NCI-H524 (cell line): ENCODE results near the gene GAS2L1.

ENCODE experiments used
- DNase-seq, 2 experiments: peaks; one replicate each; lab custom pipeline; 2025; lab: John Stamatoyannopoulos, UW

The GAS2L1 gene

GRCh38 chr22:29309332-29310064 is 3.0 kb downstream of the GAS2L1 start:
- no peak for DNase-seq

GRCh38 chr22:29310065-29310862 is 3.8 kb downstream of the GAS2L1 start:
- no peak for DNase-seq

GRCh38 chr22:29310863-29311339 is 4.5 kb downstream of the GAS2L1 start:
- DNase-seq = peak; percentile 26 to 67

GRCh38 chr22:29311464-29312217 is 5.2 kb downstream of the GAS2L1 start:
- DNase-seq = peak in 1 of 2 experiments; percentile 40

GRCh38 chr22:29312218-29313125 is 6.0 kb downstream of the GAS2L1 start:
- DNase-seq = no peak

- DNase-seq = peak; percentile 29 to 67
These were observed 6.7 kb downstream of the GAS2L1 start for GRCh38 chr22:29313126-29313575.

- DNase-seq = peak in 1 of 2 experiments; percentile 46
These were observed 7.4 kb downstream of the GAS2L1 start for GRCh38 chr22:29313576-29314466.

- DNase-seq = peak in 1 of 2 experiments; percentile 34
These were observed 8.3 kb downstream of the GAS2L1 start for GRCh38 chr22:29314537-29315285.

- DNase-seq = peak in 1 of 2 experiments; percentile 26
These were observed 9.1 kb downstream of the GAS2L1 start, which contains the start of gene RASL10A for GRCh38 chr22:29315286-29316140. TSS of gene RASL10A (minus strand) at chr22:29315697. CDS start at chr22:29315246, 451 bp downstream.

GRCh38 chr22:29316141-29316828 is 9.8 kb downstream of the GAS2L1 start:
- DNase-seq = no peak

GRCh38 chr22:29317827-29318454 is 11.5 kb downstream of the GAS2L1 start:
- no peak for DNase-seq

- no peak for DNase-seq
These were observed 12.6 kb downstream of the GAS2L1 start for GRCh38 chr22:29319072-29319471.

GRCh38 chr22:29320546-29320945 is 14.1 kb downstream of the GAS2L1 start:
- DNase-seq = peak in 1 of 2 experiments; percentile 27

GRCh38 chr22:29323641-29324040 is 17.2 kb downstream of the GAS2L1 start:
- no peak for DNase-seq

- no peak for DNase-seq
These were observed 18.9 kb downstream of the GAS2L1 start for GRCh38 chr22:29325356-29325755.

GRCh38 chr22:29325785-29326315 is 19.4 kb downstream of the GAS2L1 start:
- DNase-seq = no peak

GRCh38 chr22:29326481-29326880 is 20.0 kb downstream of the GAS2L1 start:
- DNase-seq = no peak
